CD8-positive, alpha-beta memory T cell (primary cell): ENCODE measurements around the gene CNTNAP5. TPM values are rescaled to one million over a fixed set of nuclear protein-coding genes. Genes with fewer than 3 reads are reported as not detected.
A peak's percentile ranks its signal among the peaks of the same experiment; 100 is the strongest.

ENCODE experiments used
- CTCF ChIA-PET: fragments of 350-600 bp; sonication (Branson Sonifier 250); formaldehyde crosslinking; loops from one replicate; lab custom pipeline; 2021; ENCODE audit warnings: antibody characterized with exemption; lab: Charles Lee
- POLR2A ChIA-PET: fragments of 350-600 bp; sonication (Branson Sonifier 250); formaldehyde crosslinking; loops from one replicate; lab custom pipeline; 2021; ENCODE audit warnings: antibody characterized with exemption; lab: Charles Lee
- DNase-seq, 5 donors: peaks; one replicate each; pipeline versions ENCODE4 v3.0.0 to v3.0.0-alpha.2; 2020 to 2022; ENCODE audit warnings: mixed read lengths in 1 of 5
- H3K27ac ChIP-seq: one replicate; pipeline ENCODE4 v1.7.0; 2013; ENCODE audit warnings: low read depth, mild to moderate bottlenecking, low read length, moderate library complexity
- H3K27me3 ChIP-seq: 2 replicates; pipeline ENCODE4 v1.7.0; 2013; ENCODE audit warnings: low read length, mild to moderate bottlenecking; ENCODE audit not compliant: insufficient read depth, poor library complexity, severe bottlenecking
- H3K36me3 ChIP-seq: 2 replicates; pipeline ENCODE4 v1.7.0; 2013; ENCODE audit warnings: mild to moderate bottlenecking, low read length, moderate library complexity; ENCODE audit not compliant: insufficient read depth
- H3K4me1 ChIP-seq: 2 replicates; pipeline ENCODE4 v1.7.0; 2013; ENCODE audit warnings: mild to moderate bottlenecking, low read length, moderate library complexity; ENCODE audit not compliant: insufficient read depth
- H3K4me3 ChIP-seq: 2 replicates; pipeline ENCODE4 v1.7.0; 2013; ENCODE audit warnings: mild to moderate bottlenecking, low read length
- H3K9me3 ChIP-seq: 2 replicates; pipeline ENCODE4 v1.7.0; 2013; ENCODE audit warnings: mild to moderate bottlenecking, low read length
- H3K27ac Mint-ChIP-seq, 8 donors: one replicate each; pipeline ENCODE4 v1.8.0; 2020 to 2021; ENCODE audit warnings: mixed read lengths in 8 of 8, mild to moderate bottlenecking in 6 of 8, inconsistent platforms in 3 of 8, moderate library complexity in 3 of 8
- H3K27me3 Mint-ChIP-seq, 2 donors: one replicate each; pipeline ENCODE4 v1.8.0; 2020 to 2021; ENCODE audit warnings: mixed read lengths in 2 of 2, mild to moderate bottlenecking in 1 of 2, moderate library complexity in 1 of 2
- H3K36me3 Mint-ChIP-seq, 3 donors: one replicate each; pipeline ENCODE4 v1.8.0; 2020 to 2021; ENCODE audit warnings: mixed read lengths in 3 of 3, inconsistent platforms in 1 of 3, mild to moderate bottlenecking in 1 of 3
- H3K4me1 Mint-ChIP-seq, 3 donors: one replicate each; pipeline ENCODE4 v1.8.0; 2020 to 2021; ENCODE audit warnings: mixed read lengths in 3 of 3, inconsistent platforms in 1 of 3, mild to moderate bottlenecking in 1 of 3
- H3K4me3 Mint-ChIP-seq, 7 donors: one replicate each; pipeline ENCODE4 v1.8.0; 2020 to 2021; ENCODE audit warnings: mixed read lengths in 7 of 7, mild to moderate bottlenecking in 6 of 7, moderate library complexity in 4 of 7, inconsistent platforms in 2 of 7
- H3K9me3 Mint-ChIP-seq, 5 donors: one replicate each; pipeline ENCODE4 v1.8.0; 2020 to 2022; ENCODE audit warnings: mixed read lengths in 5 of 5, mild to moderate bottlenecking in 3 of 5, moderate library complexity in 2 of 5, inconsistent platforms in 1 of 5
- polyA plus RNA-seq: library from polyadenylated mRNA; unstranded; fragments of 300-500 nt; fragmentation: Illumina TruSeq; gene quantifications from one replicate; pipeline ENCODE4 v1.2.3, GENCODE V29; 2021
- total RNA-seq, 2 experiments: library from RNA; stranded (reverse); gene quantifications; one replicate each; pipeline ENCODE4 v1.2.3, GENCODE V29; 2021

The CNTNAP5 gene
- total and polyA plus RNA-seq, 3 experiments from 2014 or later, result not detected

- DNase-seq, result no peak
- H3K27ac Mint-ChIP-seq, result no peak overlapping the region
- H3K4me3 Mint-ChIP-seq, result no peak overlapping the region
- no peaks in the 10 kb centered on the region for H3K36me3 ChIP-seq
- H3K4me3 ChIP-seq, result no peak overlapping the region
- POLR2A ChIA-PET, result no interaction called here
- H3K9me3 Mint-ChIP-seq, result peaks cover 0 to 8% (median 7%) of the 10 kb centered on the region in 5 donors
- no peaks in the 10 kb centered on the region for H3K36me3 Mint-ChIP-seq
- CTCF ChIA-PET, result no interaction called here
- no peaks in the 10 kb centered on the region for H3K27me3 ChIP-seq
- H3K4me1 Mint-ChIP-seq, result no peaks in the 10 kb centered on the region
- H3K4me1 ChIP-seq, result no peaks in the 10 kb centered on the region
- no peaks in the 10 kb centered on the region for H3K27me3 Mint-ChIP-seq
- no peaks in the 10 kb centered on the region for H3K9me3 ChIP-seq
- H3K27ac ChIP-seq, result no peak overlapping the region
These were observed 584.6 kb downstream of the CNTNAP5 start for GRCh38 chr2:124609667-124610066.

GRCh38 chr2:124610141-124610540, 585.1 kb downstream of the CNTNAP5 start:
- H3K27me3 ChIP-seq, result no peaks in the 10 kb centered on the region
- peaks cover 0 to 8% (median 7%) of the 10 kb centered on the region in 5 donors for H3K9me3 Mint-ChIP-seq
- no peaks in the 10 kb centered on the region for H3K4me1 Mint-ChIP-seq
- H3K4me3 ChIP-seq, result no peak overlapping the region
- H3K36me3 Mint-ChIP-seq, result no peaks in the 10 kb centered on the region
- H3K9me3 ChIP-seq, result no peaks in the 10 kb centered on the region
- H3K27me3 Mint-ChIP-seq, result no peaks in the 10 kb centered on the region
- H3K27ac Mint-ChIP-seq, result no peak overlapping the region
- H3K27ac ChIP-seq, result no peak overlapping the region
- ChIA-PET CTCF (no interaction called here), POLR2A (no interaction called here)
- H3K4me3 Mint-ChIP-seq, result no peak overlapping the region
- no peak for DNase-seq
- H3K36me3 ChIP-seq, result no peaks in the 10 kb centered on the region
- no peaks in the 10 kb centered on the region for H3K4me1 ChIP-seq

- no peaks in the 10 kb centered on the region for H3K4me1 Mint-ChIP-seq
- H3K27ac Mint-ChIP-seq, result no peak overlapping the region
- Histone ChIP-seq H3K27ac (no peak overlapping the region), H3K4me3 (no peak overlapping the region), H3K27me3 (no peaks in the 10 kb centered on the region), H3K36me3 (no peaks in the 10 kb centered on the region), H3K4me1 (no peaks in the 10 kb centered on the region), H3K9me3 (no peaks in the 10 kb centered on the region)
- ChIA-PET CTCF (no interaction called here), POLR2A (no interaction called here)
- H3K36me3 Mint-ChIP-seq, result no peaks in the 10 kb centered on the region
- H3K9me3 Mint-ChIP-seq, result peaks cover 0 to 7% (median 6%) of the 10 kb centered on the region in 5 donors
- peak overlapping the region in 1 of 7 donors; percentile 54 for H3K4me3 Mint-ChIP-seq
- no peaks in the 10 kb centered on the region for H3K27me3 Mint-ChIP-seq
- no peak for DNase-seq
These were observed 585.8 kb downstream of the CNTNAP5 start for GRCh38 chr2:124610866-124611265.

- H3K9me3 Mint-ChIP-seq, result peaks cover 2 to 17% (median 6%) of the 10 kb centered on the region in 5 donors
- H3K27ac Mint-ChIP-seq, result no peak overlapping the region
- POLR2A ChIA-PET, result no interaction called here
- H3K36me3 Mint-ChIP-seq, result no peaks in the 10 kb centered on the region
- H3K4me1 Mint-ChIP-seq, result no peaks in the 10 kb centered on the region
- DNase-seq, result no peak
- Histone ChIP-seq H3K27me3 (no peaks in the 10 kb centered on the region), H3K9me3 (no peaks in the 10 kb centered on the region), H3K4me1 (no peaks in the 10 kb centered on the region), H3K4me3 (no peak overlapping the region), H3K27ac (no peak overlapping the region), H3K36me3 (no peaks in the 10 kb centered on the region)
- H3K27me3 Mint-ChIP-seq, result no peaks in the 10 kb centered on the region
- no peak overlapping the region for H3K4me3 Mint-ChIP-seq
- CTCF ChIA-PET, result no interaction called here
These were observed 598.5 kb downstream of the CNTNAP5 start for GRCh38 chr2:124623560-124623959.

GRCh38 chr2:124625561-124625960, 600.5 kb downstream of the CNTNAP5 start:
- Histone ChIP-seq H3K36me3 (no peaks in the 10 kb centered on the region), H3K4me3 (no peak overlapping the region), H3K27me3 (no peaks in the 10 kb centered on the region), H3K9me3 (no peaks in the 10 kb centered on the region), H3K27ac (no peak overlapping the region), H3K4me1 (no peaks in the 10 kb centered on the region)
- H3K36me3 Mint-ChIP-seq, result no peaks in the 10 kb centered on the region
- no peaks in the 10 kb centered on the region for H3K4me1 Mint-ChIP-seq
- ChIA-PET POLR2A (no interaction called here), CTCF (no interaction called here)
- no peaks in the 10 kb centered on the region for H3K27me3 Mint-ChIP-seq
- no peak for DNase-seq
- H3K9me3 Mint-ChIP-seq, result peaks cover 0 to 14% (median 6%) of the 10 kb centered on the region in 5 donors
- H3K27ac Mint-ChIP-seq, result no peak overlapping the region
- H3K4me3 Mint-ChIP-seq, result peak overlapping the region in 1 of 7 donors; percentile 48

GRCh38 chr2:124626993-124627392, 601.9 kb downstream of the CNTNAP5 start:
- no peaks in the 10 kb centered on the region for H3K27me3 Mint-ChIP-seq
- peaks cover 0 to 14% (median 10%) of the 10 kb centered on the region in 5 donors for H3K9me3 Mint-ChIP-seq
- H3K4me1 Mint-ChIP-seq, result no peaks in the 10 kb centered on the region
- Histone ChIP-seq H3K9me3 (no peaks in the 10 kb centered on the region), H3K4me1 (no peaks in the 10 kb centered on the region), H3K36me3 (no peaks in the 10 kb centered on the region), H3K4me3 (no peak overlapping the region), H3K27me3 (no peaks in the 10 kb centered on the region), H3K27ac (no peak overlapping the region)
- H3K4me3 Mint-ChIP-seq, result no peak overlapping the region
- no peaks in the 10 kb centered on the region for H3K36me3 Mint-ChIP-seq
- ChIA-PET CTCF (no interaction called here), POLR2A (no interaction called here)
- no peak for DNase-seq
- H3K27ac Mint-ChIP-seq, result no peak overlapping the region

GRCh38 chr2:124633812-124634211, 608.7 kb downstream of the CNTNAP5 start:
- POLR2A ChIA-PET, result no interaction called here
- H3K4me3 Mint-ChIP-seq, result no peak overlapping the region
- CTCF ChIA-PET, result no interaction called here
- no peaks in the 10 kb centered on the region for H3K4me1 Mint-ChIP-seq
- no peaks in the 10 kb centered on the region for H3K36me3 ChIP-seq
- no peak overlapping the region for H3K27ac Mint-ChIP-seq
- DNase-seq, result no peak
- H3K9me3 ChIP-seq, result no peaks in the 10 kb centered on the region
- H3K27ac ChIP-seq, result no peak overlapping the region
- no peaks in the 10 kb centered on the region for H3K4me1 ChIP-seq
- H3K4me3 ChIP-seq, result no peak overlapping the region
- H3K36me3 Mint-ChIP-seq, result no peaks in the 10 kb centered on the region
- peaks cover 0 to 19% (median 9%) of the 10 kb centered on the region in 5 donors for H3K9me3 Mint-ChIP-seq
- no peaks in the 10 kb centered on the region for H3K27me3 Mint-ChIP-seq
- no peaks in the 10 kb centered on the region for H3K27me3 ChIP-seq

- Mint-ChIP-seq H3K36me3 (no peaks in the 10 kb centered on the region), H3K4me3 (no peak overlapping the region), H3K4me1 (no peaks in the 10 kb centered on the region), H3K27ac (no peak overlapping the region), H3K9me3 (peaks cover 0 to 13% (median 8%) of the 10 kb centered on the region in 5 donors), H3K27me3 (no peaks in the 10 kb centered on the region)
- Histone ChIP-seq H3K9me3 (no peaks in the 10 kb centered on the region), H3K27ac (no peak overlapping the region), H3K27me3 (no peaks in the 10 kb centered on the region), H3K36me3 (no peaks in the 10 kb centered on the region), H3K4me3 (no peak overlapping the region), H3K4me1 (no peaks in the 10 kb centered on the region)
- ChIA-PET CTCF (no interaction called here), POLR2A (no interaction called here)
- no peak for DNase-seq
These were observed 614.4 kb downstream of the CNTNAP5 start for GRCh38 chr2:124639524-124639923.
